Measurements from ENCODE around the gene USP17L22.
"Not testable (repeated sequence)": the region's sequence is repeated elsewhere in the genome, so short reads cannot be mapped to it uniquely, and the experiment has no call there.

Gene USP17L22

GRCh38 chr4:9267319-9267718 is at the start of gene USP17L22:
Gene USP17L22 (plus strand): TSS chr4:9267619. CDS start chr4:9267619, 0 bp downstream.
- not testable (repeated sequence) for DNase-seq

- DNase-seq = not testable (repeated sequence)
Observed at GRCh38 chr4:9219852-9220251, 47.6 kb upstream of the USP17L22 start, which contains the start of gene USP17L12. Gene USP17L12 (plus strand): TSS chr4:9220152. CDS start chr4:9220152, 0 bp downstream.

GRCh38 chr4:9224596-9224995 is 42.8 kb upstream of the USP17L22 start, which contains the start of gene USP17L13:
Gene USP17L13 (plus strand): TSS chr4:9224896. CDS start chr4:9224896, 0 bp downstream.
- DNase-seq = not testable (repeated sequence)

- not testable (repeated sequence) for DNase-seq
Observed at GRCh38 chr4:9230249-9230648, 37.2 kb upstream of the USP17L22 start.

GRCh38 chr4:9234085-9234484 is 33.3 kb upstream of the USP17L22 start, which contains the start of gene USP17L15:
Gene USP17L15 (plus strand): TSS chr4:9234385. CDS start chr4:9234385, 0 bp downstream.
- DNase-seq = not testable (repeated sequence)

GRCh38 chr4:9238461-9238860 is 29.0 kb upstream of the USP17L22 start:
- not testable (repeated sequence) for DNase-seq

- not testable (repeated sequence) for DNase-seq
Observed at GRCh38 chr4:9243579-9243978, 23.8 kb upstream of the USP17L22 start, which contains the start of gene USP17L17. Gene USP17L17 (plus strand): TSS chr4:9243879. CDS start chr4:9243879, 0 bp downstream.

- not testable (repeated sequence) for DNase-seq
Observed at GRCh38 chr4:9247953-9248680, 19.3 kb upstream of the USP17L22 start, which contains the start of gene USP17L18. Gene USP17L18 (plus strand): TSS chr4:9248630. CDS start chr4:9248630, 0 bp downstream.

GRCh38 chr4:9253078-9253477 is 14.3 kb upstream of the USP17L22 start, which contains the start of gene USP17L19:
Gene USP17L19 (plus strand): TSS chr4:9253378. CDS start chr4:9253378, 0 bp downstream.
- DNase-seq = not testable (repeated sequence)

- DNase-seq = not testable (repeated sequence)
Observed at GRCh38 chr4:9257824-9258223, 9.6 kb upstream of the USP17L22 start, which contains the start of gene USP17L20. Gene USP17L20 (plus strand): TSS chr4:9258124. CDS start chr4:9258124, 0 bp downstream.

- not testable (repeated sequence) for DNase-seq
Observed at GRCh38 chr4:9262572-9262971, 4.8 kb upstream of the USP17L22 start, which contains the start of gene USP17L21. Gene USP17L21 (plus strand): TSS chr4:9262872. CDS start chr4:9262872, 0 bp downstream.

- not testable (repeated sequence) for DNase-seq
Observed at GRCh38 chr4:9271719-9272118, 4.3 kb downstream of the USP17L22 start.

Data from hematopoietic multipotent progenitor cell treated with erythropoietin and hydrocortisone succinate and interleukin-3 and kit ligand, for 6 days (in vitro differentiated cells).